Measurements from ENCODE around the gene GCGR.
A peak's percentile ranks its signal among the peaks of the same experiment; 100 is the strongest.

Gene GCGR

GRCh38 chr17:81859906-81860755, 56.2 kb downstream of the GCGR start, which contains the start of gene P4HB:
TSS of gene P4HB (minus strand) at chr17:81860535. CDS start at chr17:81860471, 64 bp downstream.
- TF ChIP-seq CTCF (IDR thresholded peaks at IDR 0.05; ENCODE audit: poor library complexity, severe bottlenecking), result no peak
- Histone ChIP-seq H3K27me3 (ENCODE audit: insufficient read depth, poor library complexity, severe bottlenecking) (no peaks in the 10 kb centered on the region), H3K4me3 (ENCODE audit: severe bottlenecking) (peak within 1 kb of the TSS; percentile 80), H3K4me1 (ENCODE audit: insufficient read depth, poor library complexity, severe bottlenecking) (peaks cover 8% of the 10 kb centered on the region), H3K27ac (ENCODE audit: poor library complexity, severe bottlenecking) (peak within 1 kb of the TSS; percentile 80), H3K9me3 (ENCODE audit: severe bottlenecking) (no peaks in the 10 kb centered on the region), H3K36me3 (ENCODE audit: low read depth) (peaks cover 77% of the 10 kb centered on the region)
- ATAC-seq (ENCODE audit: low read depth) (no peak; the same call in 2 of the 3 replicates), DNase-seq (ENCODE audit: low spot score) (no peak)

- Histone ChIP-seq H3K4me1 (ENCODE audit: insufficient read depth, poor library complexity, severe bottlenecking) (peaks cover 8% of the 10 kb centered on the region), H3K27ac (ENCODE audit: poor library complexity, severe bottlenecking) (peak overlapping the region; percentile 80), H3K4me3 (ENCODE audit: severe bottlenecking) (peak overlapping the region; percentile 58), H3K9me3 (ENCODE audit: severe bottlenecking) (no peaks in the 10 kb centered on the region), H3K36me3 (ENCODE audit: low read depth) (peaks cover 77% of the 10 kb centered on the region), H3K27me3 (ENCODE audit: insufficient read depth, poor library complexity, severe bottlenecking) (no peaks in the 10 kb centered on the region)
- peak; percentile 100 for DNase-seq (ENCODE audit: low spot score)
- TF ChIP-seq CTCF (IDR thresholded peaks at IDR 0.05; ENCODE audit: poor library complexity, severe bottlenecking), result no peak
- peak; percentile 88 for ATAC-seq (ENCODE audit: low read depth)
These were observed 57.0 kb downstream of the GCGR start for GRCh38 chr17:81860756-81861568.

- Histone ChIP-seq H3K4me3 (ENCODE audit: severe bottlenecking) (no peak overlapping the region), H3K4me1 (ENCODE audit: insufficient read depth, poor library complexity, severe bottlenecking) (peaks cover 21% of the 10 kb centered on the region), H3K36me3 (ENCODE audit: low read depth) (peaks cover 68% of the 10 kb centered on the region), H3K27me3 (ENCODE audit: insufficient read depth, poor library complexity, severe bottlenecking) (no peaks in the 10 kb centered on the region), H3K27ac (ENCODE audit: poor library complexity, severe bottlenecking) (peak overlapping the region; percentile 80), H3K9me3 (ENCODE audit: severe bottlenecking) (no peaks in the 10 kb centered on the region)
- no peak for ATAC-seq (ENCODE audit: low read depth)
- no peak for TF ChIP-seq CTCF (IDR thresholded peaks at IDR 0.05; ENCODE audit: poor library complexity, severe bottlenecking)
- no peak for DNase-seq (ENCODE audit: low spot score)
These were observed 59.2 kb downstream of the GCGR start for GRCh38 chr17:81863123-81863675.

Data from RWPE2 (cell line).